GM23338 (cell line): Measurements from ENCODE around the gene SMNDC1. TPM values are rescaled to one million over a fixed set of nuclear protein-coding genes. Genes with fewer than 3 reads are reported as not detected.

ENCODE experiments used
- ATAC-seq: fragments of 200-7000 bp; cut with Tn5 transposase; 3 replicates; pipeline ENCODE4 v1.9.1; 2020
- DNase-seq: peaks from one replicate; pipeline ENCODE4 v3.0.0-alpha.2; 2015; ENCODE audit warnings: low spot score
- H2AFZ ChIP-seq: fragments of 200-600 bp; sonication (generic); 2 replicates; pipeline ENCODE4 v1.8.0; 2016; ENCODE audit warnings: antibody characterized with exemption, mild to moderate bottlenecking, moderate library complexity
- H3F3A ChIP-seq: fragments of 200-600 bp; sonication (generic); replicated peaks from 2 replicates; pipeline ENCODE4 v1.8.0; 2017; ENCODE audit warnings: antibody characterized with exemption, mixed run types, low read depth
- H3K27ac ChIP-seq: fragments of 200-600 bp; sonication (generic); 2 replicates; pipeline ENCODE4 v1.6.1; 2016; ENCODE audit warnings: low read depth
- H3K27me3 ChIP-seq: fragments of 200-600 bp; sonication (generic); 2 replicates; pipeline ENCODE4 v1.8.0; 2016; ENCODE audit warnings: mild to moderate bottlenecking, mixed run types, moderate library complexity; ENCODE audit not compliant: insufficient read depth
- H3K36me3 ChIP-seq: fragments of 200-600 bp; sonication (generic); 2 replicates; pipeline ENCODE4 v1.8.0; 2016; ENCODE audit warnings: mild to moderate bottlenecking; ENCODE audit not compliant: insufficient read depth
- H3K4me1 ChIP-seq: fragments of 200-600 bp; sonication (generic); 2 replicates; pipeline ENCODE4 v1.8.0; 2016; ENCODE audit warnings: mild to moderate bottlenecking, moderate library complexity; ENCODE audit not compliant: insufficient read depth
- H3K4me2 ChIP-seq: fragments of 200-600 bp; sonication (generic); 2 replicates; pipeline ENCODE4 v1.7.1; 2017; ENCODE audit warnings: mixed run types
- H3K4me3 ChIP-seq: fragments of 200-600 bp; sonication (generic); 2 replicates; pipeline ENCODE4 v1.6.1; 2016; ENCODE audit warnings: mixed run types
- H3K79me2 ChIP-seq: fragments of 200-600 bp; sonication (generic); replicated peaks from 2 replicates; pipeline ENCODE4 v1.8.0; 2017; ENCODE audit warnings: mild to moderate bottlenecking; ENCODE audit not compliant: insufficient read depth
- H3K9me2 ChIP-seq: fragments of 200-600 bp; sonication (generic); 2 replicates; pipeline ENCODE4 v1.8.0; 2017; ENCODE audit not compliant: insufficient read depth
- H4K20me1 ChIP-seq: fragments of 200-600 bp; sonication (generic); replicated peaks from 2 replicates; pipeline ENCODE4 v1.8.0; 2017; ENCODE audit warnings: mild to moderate bottlenecking; ENCODE audit not compliant: insufficient read depth
- H3K27ac Mint-ChIP-seq: 2 replicates; pipeline ENCODE4 v1.8.0; 2020; ENCODE audit warnings: inconsistent platforms, mild to moderate bottlenecking, moderate library complexity, mixed read lengths
- H3K27me3 Mint-ChIP-seq: 3 replicates; pipeline ENCODE4 v1.8.0; 2022; ENCODE audit warnings: low read depth, mild to moderate bottlenecking, moderate library complexity, mixed read lengths, inconsistent platforms; ENCODE audit not compliant: insufficient read depth, poor library complexity
- H3K36me3 Mint-ChIP-seq: 3 replicates; pipeline ENCODE4 v1.8.0; 2021; ENCODE audit warnings: low read depth, mild to moderate bottlenecking, inconsistent platforms, moderate library complexity, mixed read lengths
- H3K4me1 Mint-ChIP-seq: 3 replicates; pipeline ENCODE4 v1.8.0; 2020; ENCODE audit warnings: mild to moderate bottlenecking, inconsistent platforms, mixed read lengths
- H3K4me3 Mint-ChIP-seq: 3 replicates; pipeline ENCODE4 v1.8.0; 2021; ENCODE audit warnings: moderate library complexity, mild to moderate bottlenecking, inconsistent platforms, mixed read lengths
- H3K9me3 Mint-ChIP-seq: 3 replicates; pipeline ENCODE4 v1.8.0; 2020; ENCODE audit warnings: moderate library complexity, mild to moderate bottlenecking, inconsistent platforms, mixed read lengths
- EZH2phosphoT487 ChIP-seq: fragments of 200-600 bp; sonication (generic); IDR thresholded peaks from one replicate; pipeline ENCODE4 v1.8.1; 2018; ENCODE audit warnings: antibody characterized with exemption; ENCODE audit not compliant: unreplicated experiment
- JUNB ChIP-seq: IDR thresholded peaks from one replicate; pipeline ENCODE4 v1.6.1; 2016; ENCODE audit warnings: antibody characterized with exemption; ENCODE audit not compliant: unreplicated experiment
- polyA plus RNA-seq: library from polyadenylated mRNA; unstranded; fragments of >200 nt; fragmentation: Nextera tagmentation; extraction: Ambion mirVana; gene quantifications from 2 replicates; pipeline ENCODE4 v1.2.1, GENCODE V29; 2016
- total RNA-seq: library from RNA; depleted of rRNA; stranded (reverse); fragments of >200 nt; shearing (Covaris generic); gene quantifications from 2 replicates; pipeline ENCODE4 v1.2.3, GENCODE V29; 2014
- TF ChIP-seq, protein P1 (sequence below): fragments of 250-450 bp; sonication (Bioruptor Pico); IDR thresholded peaks from 2 replicates; pipeline ENCODE4 v1.5.0; 2020; ENCODE audit warnings: mild to moderate bottlenecking, moderate library complexity
- TF ChIP-seq, protein P2 (sequence below), 2 experiments: fragments of 200-600 bp in 1 of 2; sonication (generic) in 1 of 2; conservative IDR thresholded peaks; 2 replicates each; pipeline versions ENCODE4 v1.5.1 to v1.6.1; 2016 to 2017; ENCODE audit warnings: antibody characterized with exemption in 2 of 2, low read depth in 2 of 2, mild to moderate bottlenecking in 2 of 2, moderate library complexity in 1 of 2

SMNDC1 gene
- total and polyA plus RNA-seq, 2 experiments from 2014 or later = 28.4 to 45.1 TPM

DNA sequence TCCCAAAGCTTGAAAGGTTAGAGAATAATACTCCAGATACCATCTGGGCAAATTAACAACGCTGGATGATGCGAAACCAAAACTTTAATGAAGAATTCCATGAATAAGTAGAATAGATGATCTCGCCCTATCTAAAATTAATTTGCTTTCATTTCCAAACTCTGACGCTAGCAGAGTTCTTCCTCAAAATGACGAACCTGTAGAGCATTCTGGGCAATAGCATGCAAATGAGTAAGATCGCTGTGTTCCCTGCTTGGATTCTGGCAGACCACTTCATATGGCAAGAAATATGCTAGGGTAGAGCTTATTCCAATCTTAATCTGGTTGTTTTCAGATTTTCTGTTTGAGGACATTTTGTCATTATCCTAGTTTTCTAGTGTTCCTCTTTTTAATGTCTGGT is 36.1 kb upstream of the SMNDC1 start (continued):
- TF ChIP-seq, protein P1, sequence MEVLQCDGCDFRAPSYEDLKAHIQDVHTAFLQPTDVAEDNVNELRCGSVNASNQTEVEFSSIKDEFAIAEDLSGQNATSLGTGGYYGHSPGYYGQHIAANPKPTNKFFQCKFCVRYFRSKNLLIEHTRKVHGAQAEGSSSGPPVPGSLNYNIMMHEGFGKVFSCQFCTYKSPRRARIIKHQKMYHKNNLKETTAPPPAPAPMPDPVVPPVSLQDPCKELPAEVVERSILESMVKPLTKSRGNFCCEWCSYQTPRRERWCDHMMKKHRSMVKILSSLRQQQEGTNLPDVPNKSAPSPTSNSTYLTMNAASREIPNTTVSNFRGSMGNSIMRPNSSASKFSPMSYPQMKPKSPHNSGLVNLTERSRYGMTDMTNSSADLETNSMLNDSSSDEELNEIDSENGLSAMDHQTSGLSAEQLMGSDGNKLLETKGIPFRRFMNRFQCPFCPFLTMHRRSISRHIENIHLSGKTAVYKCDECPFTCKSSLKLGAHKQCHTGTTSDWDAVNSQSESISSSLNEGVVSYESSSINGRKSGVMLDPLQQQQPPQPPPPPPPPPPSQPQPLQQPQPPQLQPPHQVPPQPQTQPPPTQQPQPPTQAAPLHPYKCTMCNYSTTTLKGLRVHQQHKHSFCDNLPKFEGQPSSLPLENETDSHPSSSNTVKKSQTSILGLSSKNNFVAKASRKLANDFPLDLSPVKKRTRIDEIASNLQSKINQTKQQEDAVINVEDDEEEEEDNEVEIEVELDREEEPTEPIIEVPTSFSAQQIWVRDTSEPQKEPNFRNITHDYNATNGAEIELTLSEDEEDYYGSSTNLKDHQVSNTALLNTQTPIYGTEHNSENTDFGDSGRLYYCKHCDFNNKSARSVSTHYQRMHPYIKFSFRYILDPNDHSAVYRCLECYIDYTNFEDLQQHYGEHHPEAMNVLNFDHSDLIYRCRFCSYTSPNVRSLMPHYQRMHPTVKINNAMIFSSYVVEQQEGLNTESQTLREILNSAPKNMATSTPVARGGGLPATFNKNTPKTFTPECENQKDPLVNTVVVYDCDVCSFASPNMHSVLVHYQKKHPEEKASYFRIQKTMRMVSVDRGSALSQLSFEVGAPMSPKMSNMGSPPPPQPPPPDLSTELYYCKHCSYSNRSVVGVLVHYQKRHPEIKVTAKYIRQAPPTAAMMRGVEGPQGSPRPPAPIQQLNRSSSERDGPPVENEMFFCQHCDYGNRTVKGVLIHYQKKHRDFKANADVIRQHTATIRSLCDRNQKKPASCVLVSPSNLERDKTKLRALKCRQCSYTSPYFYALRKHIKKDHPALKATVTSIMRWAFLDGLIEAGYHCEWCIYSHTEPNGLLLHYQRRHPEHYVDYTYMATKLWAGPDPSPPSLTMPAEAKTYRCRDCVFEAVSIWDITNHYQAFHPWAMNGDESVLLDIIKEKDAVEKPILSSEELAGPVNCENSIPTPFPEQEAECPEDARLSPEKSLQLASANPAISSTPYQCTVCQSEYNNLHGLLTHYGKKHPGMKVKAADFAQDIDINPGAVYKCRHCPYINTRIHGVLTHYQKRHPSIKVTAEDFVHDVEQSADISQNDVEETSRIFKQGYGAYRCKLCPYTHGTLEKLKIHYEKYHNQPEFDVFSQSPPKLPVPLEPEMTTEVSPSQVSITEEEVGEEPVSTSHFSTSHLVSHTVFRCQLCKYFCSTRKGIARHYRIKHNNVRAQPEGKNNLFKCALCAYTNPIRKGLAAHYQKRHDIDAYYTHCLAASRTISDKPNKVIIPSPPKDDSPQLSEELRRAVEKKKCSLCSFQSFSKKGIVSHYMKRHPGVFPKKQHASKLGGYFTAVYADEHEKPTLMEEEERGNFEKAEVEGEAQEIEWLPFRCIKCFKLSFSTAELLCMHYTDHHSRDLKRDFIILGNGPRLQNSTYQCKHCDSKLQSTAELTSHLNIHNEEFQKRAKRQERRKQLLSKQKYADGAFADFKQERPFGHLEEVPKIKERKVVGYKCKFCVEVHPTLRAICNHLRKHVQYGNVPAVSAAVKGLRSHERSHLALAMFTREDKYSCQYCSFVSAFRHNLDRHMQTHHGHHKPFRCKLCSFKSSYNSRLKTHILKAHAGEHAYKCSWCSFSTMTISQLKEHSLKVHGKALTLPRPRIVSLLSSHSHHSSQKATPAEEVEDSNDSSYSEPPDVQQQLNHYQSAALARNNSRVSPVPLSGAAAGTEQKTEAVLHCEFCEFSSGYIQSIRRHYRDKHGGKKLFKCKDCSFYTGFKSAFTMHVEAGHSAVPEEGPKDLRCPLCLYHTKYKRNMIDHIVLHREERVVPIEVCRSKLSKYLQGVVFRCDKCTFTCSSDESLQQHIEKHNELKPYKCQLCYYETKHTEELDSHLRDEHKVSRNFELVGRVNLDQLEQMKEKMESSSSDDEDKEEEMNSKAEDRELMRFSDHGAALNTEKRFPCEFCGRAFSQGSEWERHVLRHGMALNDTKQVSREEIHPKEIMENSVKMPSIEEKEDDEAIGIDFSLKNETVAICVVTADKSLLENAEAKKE (CRISPR knock-in tag) = no peak
- TF ChIP-seq EZH2phosphoT487 = no peak
- TF ChIP-seq, protein P2, sequence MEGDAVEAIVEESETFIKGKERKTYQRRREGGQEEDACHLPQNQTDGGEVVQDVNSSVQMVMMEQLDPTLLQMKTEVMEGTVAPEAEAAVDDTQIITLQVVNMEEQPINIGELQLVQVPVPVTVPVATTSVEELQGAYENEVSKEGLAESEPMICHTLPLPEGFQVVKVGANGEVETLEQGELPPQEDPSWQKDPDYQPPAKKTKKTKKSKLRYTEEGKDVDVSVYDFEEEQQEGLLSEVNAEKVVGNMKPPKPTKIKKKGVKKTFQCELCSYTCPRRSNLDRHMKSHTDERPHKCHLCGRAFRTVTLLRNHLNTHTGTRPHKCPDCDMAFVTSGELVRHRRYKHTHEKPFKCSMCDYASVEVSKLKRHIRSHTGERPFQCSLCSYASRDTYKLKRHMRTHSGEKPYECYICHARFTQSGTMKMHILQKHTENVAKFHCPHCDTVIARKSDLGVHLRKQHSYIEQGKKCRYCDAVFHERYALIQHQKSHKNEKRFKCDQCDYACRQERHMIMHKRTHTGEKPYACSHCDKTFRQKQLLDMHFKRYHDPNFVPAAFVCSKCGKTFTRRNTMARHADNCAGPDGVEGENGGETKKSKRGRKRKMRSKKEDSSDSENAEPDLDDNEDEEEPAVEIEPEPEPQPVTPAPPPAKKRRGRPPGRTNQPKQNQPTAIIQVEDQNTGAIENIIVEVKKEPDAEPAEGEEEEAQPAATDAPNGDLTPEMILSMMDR (conservative IDR thresholded peaks at IDR 0.05; ENCODE audit: low read depth in 2 of 2) = no peak

DNA sequence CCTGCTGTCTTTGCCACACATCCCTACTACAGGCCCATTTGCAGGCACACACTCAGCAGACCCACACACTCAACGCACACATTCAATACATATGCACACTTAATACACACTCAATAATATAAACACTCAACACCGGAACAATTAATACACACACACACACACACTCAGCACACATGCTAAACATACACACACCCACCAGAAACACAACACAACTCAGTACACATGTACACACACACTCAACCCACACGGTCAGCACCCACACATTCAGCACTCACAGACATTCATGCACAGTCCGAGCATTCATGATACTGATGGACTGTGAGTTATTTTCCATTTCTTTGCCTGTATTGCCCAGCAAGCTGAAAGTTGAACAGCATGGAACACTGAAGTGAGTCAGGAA is 35.4 kb upstream of the SMNDC1 start:
- Mint-ChIP-seq H3K9me3 (no peaks in the 10 kb centered on the region), H3K4me3 (no peak overlapping the region), H3K27me3 (no peaks in the 10 kb centered on the region), H3K36me3 (no peaks in the 10 kb centered on the region), H3K27ac (no peak overlapping the region), H3K4me1 (peaks cover 26% of the 10 kb centered on the region)
- Histone ChIP-seq H3K4me1 (peaks cover 21% of the 10 kb centered on the region), H3K4me2 (no peak overlapping the region), H3K36me3 (no peaks in the 10 kb centered on the region), H3K9me2 (no peaks in the 10 kb centered on the region; the same call in 1 of the 2 replicates), H3F3A (no peaks in the 10 kb centered on the region), H3K27ac (no peak overlapping the region), H3K27me3 (no peaks in the 10 kb centered on the region), H3K79me2 (no peaks in the 10 kb centered on the region), H4K20me1 (no peaks in the 10 kb centered on the region), H3K4me3 (no peak overlapping the region), H2AFZ (no peak overlapping the region)
- TF ChIP-seq EZH2phosphoT487 (no peak), JUNB (no peak)
- no peak for DNase-seq
- ATAC-seq = no peak
